ENCODE measurements around the gene PIP5K1A. TPM values are rescaled to one million over a fixed set of nuclear protein-coding genes. Genes with fewer than 3 reads are reported as not detected.
A peak's percentile ranks its signal among the peaks of the same experiment; 100 is the strongest.

Gene PIP5K1A
- total and polyA plus RNA-seq, 9 of the 15 experiments (the other 6 are each of a cell fraction or from before 2014, with no cell fraction given): 1.9 to 42.4 (median 18.8) TPM

DNA sequence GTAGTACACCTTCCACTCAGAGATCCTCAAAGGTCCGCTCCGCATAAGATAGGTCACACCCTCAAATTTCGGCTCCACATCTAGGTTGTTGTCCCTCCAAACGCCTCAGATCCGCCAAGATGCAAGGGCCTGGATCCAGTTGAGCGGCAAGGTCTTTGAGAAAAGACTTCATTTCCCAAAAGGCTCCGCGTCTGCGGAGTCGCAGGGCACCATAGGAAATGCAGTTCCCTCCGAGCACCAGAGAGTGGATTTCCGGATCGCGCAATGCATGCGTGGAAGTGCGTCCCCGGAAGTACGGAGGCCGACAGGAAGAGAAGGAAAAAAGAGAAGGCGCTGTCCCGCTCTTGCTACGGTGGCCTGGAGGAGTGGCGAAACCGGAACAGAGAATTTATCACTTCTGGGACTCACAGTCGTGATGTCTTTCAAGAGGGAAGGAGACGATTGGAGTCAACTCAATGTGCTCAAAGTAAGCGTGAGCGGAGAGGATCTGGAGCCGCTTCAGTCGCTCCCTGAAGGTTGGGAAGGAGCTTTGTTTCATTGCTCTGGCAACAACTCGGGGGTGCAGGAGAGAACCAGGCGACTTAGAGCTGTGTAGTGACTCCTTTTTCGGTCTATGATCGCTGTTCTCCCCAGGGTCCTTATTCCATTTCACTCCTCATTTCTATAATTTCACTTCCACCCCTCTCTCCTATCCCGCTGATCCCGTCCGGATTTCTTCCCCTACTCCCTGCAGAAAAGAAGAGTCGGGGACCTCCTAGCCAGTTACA, 32.4 kb upstream of the PIP5K1A start, which contains the start of the genes LYSMD1 and SCNM1 (continued):
- TF ChIP-seq POLR3A (IDR thresholded peaks at IDR 0.05; ENCODE audit: borderline replicate concordance, extremely low read depth, insufficient read depth, insufficient read length) (no peak), POLR2G (IDR thresholded peaks at IDR 0.05; ENCODE audit: low read depth, low read length) (peak; percentile 43; the same call in 1 of the 2 replicates), NFXL1 (CRISPR knock-in tag; IDR thresholded peaks at IDR 0.05) (no peak), SMC3 (conservative IDR thresholded peaks at IDR 0.05; ENCODE audit: insufficient read depth, low read depth, low read length) (no peak; the same call in 1 of the 2 replicates), MXI1 (IDR thresholded peaks at IDR 0.05; ENCODE audit: low read depth, low read length) (peak; percentile 39; the same call in 1 of the 2 replicates), ZNF785 (CRISPR knock-in tag; IDR thresholded peaks at IDR 0.05) (no peak), ZC3H4 (CRISPR knock-in tag; IDR thresholded peaks at IDR 0.05; ENCODE audit: borderline replicate concordance) (no peak), COPS2 (conservative IDR thresholded peaks at IDR 0.05) (no peak), ZNF830 (CRISPR knock-in tag; IDR thresholded peaks at IDR 0.05) (no peak), SAP30 (IDR thresholded peaks at IDR 0.05; ENCODE audit: borderline replicate concordance, insufficient read depth, low read depth, low read length, poor library complexity, severe bottlenecking) (peak; percentile 65), NR2C1 (IDR thresholded peaks at IDR 0.05) (peak; percentile 95), NR2C1 (tag; IDR thresholded peaks at IDR 0.05) (peak; percentile 96), SUPT5H (IDR thresholded peaks at IDR 0.05) (peak; percentile 76), NR2F6 (CRISPR knock-in tag; IDR thresholded peaks at IDR 0.05) (no peak), TARDBP (IDR thresholded peaks at IDR 0.05) (peak; percentile 90)
- TF ChIP-seq, protein P1, sequence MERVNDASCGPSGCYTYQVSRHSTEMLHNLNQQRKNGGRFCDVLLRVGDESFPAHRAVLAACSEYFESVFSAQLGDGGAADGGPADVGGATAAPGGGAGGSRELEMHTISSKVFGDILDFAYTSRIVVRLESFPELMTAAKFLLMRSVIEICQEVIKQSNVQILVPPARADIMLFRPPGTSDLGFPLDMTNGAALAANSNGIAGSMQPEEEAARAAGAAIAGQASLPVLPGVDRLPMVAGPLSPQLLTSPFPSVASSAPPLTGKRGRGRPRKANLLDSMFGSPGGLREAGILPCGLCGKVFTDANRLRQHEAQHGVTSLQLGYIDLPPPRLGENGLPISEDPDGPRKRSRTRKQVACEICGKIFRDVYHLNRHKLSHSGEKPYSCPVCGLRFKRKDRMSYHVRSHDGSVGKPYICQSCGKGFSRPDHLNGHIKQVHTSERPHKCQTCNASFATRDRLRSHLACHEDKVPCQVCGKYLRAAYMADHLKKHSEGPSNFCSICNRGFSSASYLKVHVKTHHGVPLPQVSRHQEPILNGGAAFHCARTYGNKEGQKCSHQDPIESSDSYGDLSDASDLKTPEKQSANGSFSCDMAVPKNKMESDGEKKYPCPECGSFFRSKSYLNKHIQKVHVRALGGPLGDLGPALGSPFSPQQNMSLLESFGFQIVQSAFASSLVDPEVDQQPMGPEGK (CRISPR knock-in tag; IDR thresholded peaks at IDR 0.05; ENCODE audit: borderline replicate concordance): no peak
- TF ChIP-seq, protein P2, sequence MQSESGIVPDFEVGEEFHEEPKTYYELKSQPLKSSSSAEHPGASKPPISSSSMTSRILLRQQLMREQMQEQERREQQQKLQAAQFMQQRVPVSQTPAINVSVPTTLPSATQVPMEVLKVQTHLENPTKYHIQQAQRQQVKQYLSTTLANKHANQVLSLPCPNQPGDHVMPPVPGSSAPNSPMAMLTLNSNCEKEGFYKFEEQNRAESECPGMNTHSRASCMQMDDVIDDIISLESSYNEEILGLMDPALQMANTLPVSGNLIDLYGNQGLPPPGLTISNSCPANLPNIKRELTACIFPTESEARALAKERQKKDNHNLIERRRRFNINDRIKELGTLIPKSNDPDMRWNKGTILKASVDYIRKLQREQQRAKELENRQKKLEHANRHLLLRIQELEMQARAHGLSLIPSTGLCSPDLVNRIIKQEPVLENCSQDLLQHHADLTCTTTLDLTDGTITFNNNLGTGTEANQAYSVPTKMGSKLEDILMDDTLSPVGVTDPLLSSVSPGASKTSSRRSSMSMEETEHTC (IDR thresholded peaks at IDR 0.05): no peak
- TF ChIP-seq, protein P3, sequence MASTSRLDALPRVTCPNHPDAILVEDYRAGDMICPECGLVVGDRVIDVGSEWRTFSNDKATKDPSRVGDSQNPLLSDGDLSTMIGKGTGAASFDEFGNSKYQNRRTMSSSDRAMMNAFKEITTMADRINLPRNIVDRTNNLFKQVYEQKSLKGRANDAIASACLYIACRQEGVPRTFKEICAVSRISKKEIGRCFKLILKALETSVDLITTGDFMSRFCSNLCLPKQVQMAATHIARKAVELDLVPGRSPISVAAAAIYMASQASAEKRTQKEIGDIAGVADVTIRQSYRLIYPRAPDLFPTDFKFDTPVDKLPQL (IDR thresholded peaks at IDR 0.05; ENCODE audit: extremely low read depth, insufficient read length): no peak
- TF ChIP-seq, protein P4, sequence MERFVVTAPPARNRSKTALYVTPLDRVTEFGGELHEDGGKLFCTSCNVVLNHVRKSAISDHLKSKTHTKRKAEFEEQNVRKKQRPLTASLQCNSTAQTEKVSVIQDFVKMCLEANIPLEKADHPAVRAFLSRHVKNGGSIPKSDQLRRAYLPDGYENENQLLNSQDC (CRISPR knock-in tag; IDR thresholded peaks at IDR 0.05): no peak
- TF ChIP-seq, protein P5, sequence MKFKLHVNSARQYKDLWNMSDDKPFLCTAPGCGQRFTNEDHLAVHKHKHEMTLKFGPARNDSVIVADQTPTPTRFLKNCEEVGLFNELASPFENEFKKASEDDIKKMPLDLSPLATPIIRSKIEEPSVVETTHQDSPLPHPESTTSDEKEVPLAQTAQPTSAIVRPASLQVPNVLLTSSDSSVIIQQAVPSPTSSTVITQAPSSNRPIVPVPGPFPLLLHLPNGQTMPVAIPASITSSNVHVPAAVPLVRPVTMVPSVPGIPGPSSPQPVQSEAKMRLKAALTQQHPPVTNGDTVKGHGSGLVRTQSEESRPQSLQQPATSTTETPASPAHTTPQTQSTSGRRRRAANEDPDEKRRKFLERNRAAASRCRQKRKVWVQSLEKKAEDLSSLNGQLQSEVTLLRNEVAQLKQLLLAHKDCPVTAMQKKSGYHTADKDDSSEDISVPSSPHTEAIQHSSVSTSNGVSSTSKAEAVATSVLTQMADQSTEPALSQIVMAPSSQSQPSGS (CRISPR knock-in tag; IDR thresholded peaks at IDR 0.05): no peak
- TF ChIP-seq, protein P6, sequence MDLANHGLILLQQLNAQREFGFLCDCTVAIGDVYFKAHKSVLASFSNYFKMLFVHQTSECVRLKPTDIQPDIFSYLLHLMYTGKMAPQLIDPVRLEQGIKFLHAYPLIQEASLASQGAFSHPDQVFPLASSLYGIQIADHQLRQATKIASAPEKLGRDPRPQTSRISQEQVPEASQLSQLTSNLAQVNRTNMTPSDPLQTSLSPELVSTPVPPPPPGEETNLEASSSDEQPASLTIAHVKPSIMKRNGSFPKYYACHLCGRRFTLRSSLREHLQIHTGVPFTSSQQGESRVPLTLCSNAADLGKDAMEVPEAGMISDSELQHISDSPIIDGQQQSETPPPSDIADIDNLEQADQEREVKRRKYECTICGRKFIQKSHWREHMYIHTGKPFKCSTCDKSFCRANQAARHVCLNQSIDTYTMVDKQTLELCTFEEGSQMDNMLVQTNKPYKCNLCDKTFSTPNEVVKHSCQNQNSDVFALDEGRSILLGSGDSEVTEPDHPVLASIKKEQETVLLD (IDR thresholded peaks at IDR 0.05): 0 out of 2 replicates have a peak, but pooled peaks have one; percentile 7

All from K562 (cell line).